SK-N-SH (cell line): ENCODE measurements around the gene XK. TPM values are rescaled to one million over a fixed set of nuclear protein-coding genes. Genes with fewer than 3 reads are reported as not detected.

Source experiments
- CTCF ChIA-PET: fragments of 300-600, 350-600 bp; formaldehyde crosslinking; extraction: SDS; loops from one replicate; lab custom pipeline; 2021; lab: Yijun Ruan, JAX
- POLR2A ChIA-PET: fragments of 350-600 bp; sonication (Branson Sonifier 250); formaldehyde crosslinking; extraction: SDS; loops from one replicate; lab custom pipeline; 2020; ENCODE audit warnings: antibody characterized with exemption, inconsistent platforms; lab: Yijun Ruan, JAX
- DNase-seq: peaks from one replicate; pipeline ENCODE4 v3.0.0; 2012
- H2AFZ ChIP-seq: fragments of 200-600 bp; sonication (generic); 2 replicates; pipeline ENCODE4 v1.8.1; 2016; ENCODE audit warnings: antibody characterized with exemption, mild to moderate bottlenecking, low read depth
- H3F3A ChIP-seq: fragments of 200-600 bp; sonication (generic); replicated peaks from 2 replicates; pipeline ENCODE3; 2016; ENCODE audit warnings: antibody characterized with exemption, mild to moderate bottlenecking; ENCODE audit not compliant: insufficient read depth
- H3K27ac ChIP-seq, 2 experiments: fragments of 200-500 bp in 1 of 2; fragments of 200-600 bp in 1 of 2; sonication (Bioruptor generic) in 1 of 2; sonication (generic), shearing (Covaris generic) in 1 of 2; 2 replicates each; pipeline versions ENCODE4 v1.5.1 to v1.6.1; 2014 to 2016; ENCODE audit warnings: low read depth in 2 of 2, inconsistent platforms in 1 of 2, low read length in 1 of 2, mild to moderate bottlenecking in 1 of 2, mixed read lengths in 1 of 2
- H3K27me3 ChIP-seq: fragments of 200-600 bp; sonication (generic), shearing (Covaris generic); 2 replicates; pipeline ENCODE4 v1.6.1; 2016; ENCODE audit warnings: mixed run types; ENCODE audit not compliant: insufficient read depth
- H3K36me3 ChIP-seq, 2 experiments: fragments of 200-500 bp in 1 of 2; fragments of 200-600 bp in 1 of 2; sonication (Bioruptor generic) in 1 of 2; sonication (generic) in 1 of 2; replicated peaks in 1 of 2; 2 replicates each; pipeline versions ENCODE3 to v1.5.1; 2014 to 2016; ENCODE audit warnings: low read length in 1 of 2, mild to moderate bottlenecking in 1 of 2; ENCODE audit not compliant: insufficient read depth in 2 of 2, control insufficient read depth in 1 of 2
- H3K4me1 ChIP-seq, 2 experiments: fragments of 200-500 bp in 1 of 2; fragments of 200-600 bp in 1 of 2; sonication (Bioruptor generic) in 1 of 2; sonication (generic), shearing (Covaris generic) in 1 of 2; 2 replicates each; pipeline versions ENCODE4 v1.5.1 to v1.6.1; 2014 to 2016; ENCODE audit warnings: low read depth in 1 of 2, low read length in 1 of 2, mixed run types in 1 of 2; ENCODE audit not compliant: insufficient read depth in 2 of 2, control insufficient read depth in 1 of 2
- H3K4me2 ChIP-seq: fragments of 200-600 bp; sonication (generic), shearing (Covaris generic); 2 replicates; pipeline ENCODE4 v1.6.1; 2017; ENCODE audit warnings: mixed run types
- H3K4me3 ChIP-seq, 2 experiments: fragments of 200-500 bp in 1 of 2; fragments of 200-600 bp in 1 of 2; sonication (Bioruptor generic) in 1 of 2; sonication (generic), shearing (Covaris generic) in 1 of 2; 2 replicates each; pipeline versions ENCODE4 v1.5.1 to v1.8.1; 2014 to 2016; ENCODE audit warnings: low read depth in 2 of 2, inconsistent platforms in 1 of 2, low read length in 1 of 2, mild to moderate bottlenecking in 1 of 2, mixed read lengths in 1 of 2, moderate library complexity in 1 of 2
- H3K79me2 ChIP-seq: fragments of 200-600 bp; sonication (generic); 2 replicates; pipeline ENCODE4 v1.8.1; 2017; ENCODE audit warnings: mild to moderate bottlenecking; ENCODE audit not compliant: insufficient read depth
- H3K9ac ChIP-seq: fragments of 200-600 bp; sonication (generic); 2 replicates; pipeline ENCODE4 v1.6.1; 2017; ENCODE audit warnings: mixed run types
- H3K9me2 ChIP-seq: fragments of 200-600 bp; sonication (generic); 2 replicates; pipeline ENCODE4 v1.6.1; 2017; ENCODE audit warnings: mixed run types
- H3K9me3 ChIP-seq: fragments of 200-600 bp; sonication (generic); 2 replicates; pipeline ENCODE4 v1.6.1; 2017; ENCODE audit warnings: mixed run types, mild to moderate bottlenecking, moderate library complexity
- H4K20me1 ChIP-seq: fragments of 200-600 bp; sonication (generic); 2 replicates; pipeline ENCODE4 v1.6.1; 2017; ENCODE audit warnings: mild to moderate bottlenecking, mixed run types; ENCODE audit not compliant: insufficient read depth
- EP300 ChIP-seq, 2 experiments: IDR thresholded peaks; 2 replicates each; pipeline versions ENCODE4 v1.4.0 to v1.6.1; 2012; ENCODE audit warnings: borderline replicate concordance in 1 of 2, low read depth in 1 of 2, low read length in 1 of 2
- FOSL2 ChIP-seq: IDR thresholded peaks from 2 replicates; pipeline ENCODE4 v1.4.0; 2012; ENCODE audit warnings: low read depth, mild to moderate bottlenecking, moderate library complexity, borderline replicate concordance
- FOXJ3 ChIP-seq: sonication (generic); formaldehyde crosslinking; IDR thresholded peaks from 2 replicates; pipeline ENCODE4 v1.5.1; 2020; ENCODE audit warnings: mild to moderate bottlenecking, missing genetic modification reagents
- FOXM1 ChIP-seq: IDR thresholded peaks from 2 replicates; pipeline ENCODE4 v1.4.0; 2012; ENCODE audit warnings: low read depth, mild to moderate bottlenecking
- GATA2 ChIP-seq: sonication (generic); formaldehyde crosslinking; IDR thresholded peaks from 2 replicates; pipeline ENCODE4 v1.5.0; 2020; ENCODE audit warnings: mild to moderate bottlenecking, missing genetic modification reagents
- JUND ChIP-seq: IDR thresholded peaks from 2 replicates; pipeline ENCODE4 v1.4.0; 2012
- MEF2A ChIP-seq: IDR thresholded peaks from 2 replicates; pipeline ENCODE4 v1.4.0; 2012; ENCODE audit warnings: low read depth, borderline replicate concordance
- MXI1 ChIP-seq: IDR thresholded peaks from 2 replicates; pipeline ENCODE4 v1.6.1; 2012; ENCODE audit warnings: mild to moderate bottlenecking, low read depth, low read length, improper control_type of control experiment
- NFIC ChIP-seq: IDR thresholded peaks from 2 replicates; pipeline ENCODE4 v1.4.0; 2012; ENCODE audit warnings: borderline replicate concordance
- NRF1 ChIP-seq: IDR thresholded peaks from 2 replicates; pipeline ENCODE4 v1.6.1; 2012; ENCODE audit warnings: low read depth, mild to moderate bottlenecking, low read length
- PBX3 ChIP-seq: IDR thresholded peaks from 2 replicates; pipeline ENCODE4; 2012
- POLR2AphosphoS5 ChIP-seq: IDR thresholded peaks from 2 replicates; pipeline ENCODE4 v1.6.1; 2012; ENCODE audit warnings: low read depth, low read length
- RCOR1 ChIP-seq: fragments of 150-350 bp; IDR thresholded peaks from 2 replicates; pipeline ENCODE4 v1.6.1; 2017; ENCODE audit warnings: antibody characterized with exemption, low read length
- REST ChIP-seq: IDR thresholded peaks from 2 replicates; pipeline ENCODE4 v1.6.1; 2012; ENCODE audit warnings: mild to moderate bottlenecking, low read depth, low read length, moderate library complexity
- RFX5 ChIP-seq: IDR thresholded peaks from 2 replicates; pipeline ENCODE4 v1.6.1; 2012; ENCODE audit warnings: mild to moderate bottlenecking, improper control_type of control experiment, low read length
- RXRA ChIP-seq: IDR thresholded peaks from 2 replicates; pipeline ENCODE4 v1.4.0; 2012; ENCODE audit warnings: low read depth, mild to moderate bottlenecking, borderline replicate concordance
- SIN3A ChIP-seq: IDR thresholded peaks from 2 replicates; pipeline ENCODE4 v1.6.1; 2012; ENCODE audit warnings: low read depth, mild to moderate bottlenecking, low read length, moderate library complexity, borderline replicate concordance
- SMC3 ChIP-seq: IDR thresholded peaks from 2 replicates; pipeline ENCODE4 v1.6.1; 2012; ENCODE audit warnings: low read depth, low read length, improper control_type of control experiment
- TCF12 ChIP-seq: IDR thresholded peaks from 2 replicates; pipeline ENCODE4 v1.4.0; 2012
- USF2 ChIP-seq: fragments of 150-350 bp; IDR thresholded peaks from 2 replicates; pipeline ENCODE4 v1.6.1; 2017; ENCODE audit warnings: antibody characterized with exemption, low read length, low read depth, borderline replicate concordance
- ZBTB33 ChIP-seq: IDR thresholded peaks from 2 replicates; pipeline ENCODE4 v1.4.0; 2012; ENCODE audit warnings: low read depth, borderline replicate concordance
- WGBS: methylation state at CpG from one replicate; pipeline ENCODE4 v1.1.6; 2017; ENCODE audit warnings: low lambda C conversion rate; 5-methylcytosine and 5-hydroxymethylcytosine counted together
- polyA plus RNA-seq, 3 experiments: library from polyadenylated mRNA; depleted of rRNA; stranded (reverse); fragments of >200 nt; gene quantifications; 2 replicates each; pipeline ENCODE4 v1.2.3, GENCODE V29; 2012

The XK gene
- polyA plus RNA-seq, 1 of the 3 experiments (the other 2 are of a cell fraction) = not detected

- no peaks in the 10 kb centered on the region for H3F3A ChIP-seq
- 0% methylated on average over 3 of the region's 3 CpGs for WGBS
- ChIA-PET POLR2A (no interaction called here), CTCF (no interaction called here)
- H3K4me3 ChIP-seq = no peak overlapping the region
- no peak overlapping the region for H2AFZ ChIP-seq
- no peak overlapping the region for H3K27ac ChIP-seq
- no peaks in the 10 kb centered on the region; the same call in 1 of the 2 replicates for H3K27me3 ChIP-seq
- no peaks in the 10 kb centered on the region for H3K4me1 ChIP-seq
- no peaks in the 10 kb centered on the region for H3K36me3 ChIP-seq
- no peaks in the 10 kb centered on the region for H3K79me2 ChIP-seq
- no peaks in the 10 kb centered on the region for H3K9me2 ChIP-seq
- no peak for DNase-seq
- H3K9ac ChIP-seq = no peak overlapping the region
- no peaks in the 10 kb centered on the region for H3K9me3 ChIP-seq
- H3K4me2 ChIP-seq = no peak overlapping the region
- TF ChIP-seq POLR2AphosphoS5 (no peak), FOXM1 (no peak), FOXJ3 (no peak), EP300 (IDR thresholded peaks at IDR 0.05; ENCODE audit: borderline replicate concordance in 1 of 2, low read depth in 1 of 2, low read length in 1 of 2) (no peak), TCF12 (no peak), JUND (no peak), ZBTB33 (no peak)
- H4K20me1 ChIP-seq = no peaks in the 10 kb centered on the region
Observed at GRCh38 chrX:37641859-37642258, 43.7 kb upstream of the XK start.

GRCh38 chrX:37644381-37645305 lies 40.9 kb upstream of the XK start:
- no peaks in the 10 kb centered on the region for H3K4me1 ChIP-seq
- H3K4me3 ChIP-seq = no peak overlapping the region
- CTCF ChIA-PET = no interaction called here
- H3K27me3 ChIP-seq = no peaks in the 10 kb centered on the region; the same call in 1 of the 2 replicates
- H3K9me3 ChIP-seq = no peaks in the 10 kb centered on the region
- no peaks in the 10 kb centered on the region for H3F3A ChIP-seq
- TF ChIP-seq MEF2A = no peak
- no peak for TF ChIP-seq MXI1
- TF ChIP-seq RXRA = no peak
- TF ChIP-seq NFIC = no peak
- TF ChIP-seq SIN3A = no peak
- no peak for TF ChIP-seq REST
- TF ChIP-seq RCOR1 = no peak
- no peak for TF ChIP-seq GATA2 (CRISPR knock-in tag)
- no peak for TF ChIP-seq FOSL2
- no peak for TF ChIP-seq SMC3
- no peak for TF ChIP-seq USF2
- no peak for TF ChIP-seq RFX5
- TF ChIP-seq FOXJ3 = no peak
- TF ChIP-seq JUND = no peak
- no peak for TF ChIP-seq PBX3
- TF ChIP-seq NRF1 = no peak
- H3K9me2 ChIP-seq = no peaks in the 10 kb centered on the region
- no peak for DNase-seq
- H3K79me2 ChIP-seq = no peaks in the 10 kb centered on the region
- no peak overlapping the region for H3K4me2 ChIP-seq
- H3K9ac ChIP-seq = no peak overlapping the region
- H4K20me1 ChIP-seq = no peaks in the 10 kb centered on the region
- WGBS = 2% methylated on average over 6 of the region's 6 CpGs
- no peak overlapping the region for H2AFZ ChIP-seq
- POLR2A ChIA-PET = no interaction called here
- H3K36me3 ChIP-seq = no peaks in the 10 kb centered on the region
- H3K27ac ChIP-seq = no peak overlapping the region
